Measurements from ENCODE around the gene TIGD1.

DNA sequence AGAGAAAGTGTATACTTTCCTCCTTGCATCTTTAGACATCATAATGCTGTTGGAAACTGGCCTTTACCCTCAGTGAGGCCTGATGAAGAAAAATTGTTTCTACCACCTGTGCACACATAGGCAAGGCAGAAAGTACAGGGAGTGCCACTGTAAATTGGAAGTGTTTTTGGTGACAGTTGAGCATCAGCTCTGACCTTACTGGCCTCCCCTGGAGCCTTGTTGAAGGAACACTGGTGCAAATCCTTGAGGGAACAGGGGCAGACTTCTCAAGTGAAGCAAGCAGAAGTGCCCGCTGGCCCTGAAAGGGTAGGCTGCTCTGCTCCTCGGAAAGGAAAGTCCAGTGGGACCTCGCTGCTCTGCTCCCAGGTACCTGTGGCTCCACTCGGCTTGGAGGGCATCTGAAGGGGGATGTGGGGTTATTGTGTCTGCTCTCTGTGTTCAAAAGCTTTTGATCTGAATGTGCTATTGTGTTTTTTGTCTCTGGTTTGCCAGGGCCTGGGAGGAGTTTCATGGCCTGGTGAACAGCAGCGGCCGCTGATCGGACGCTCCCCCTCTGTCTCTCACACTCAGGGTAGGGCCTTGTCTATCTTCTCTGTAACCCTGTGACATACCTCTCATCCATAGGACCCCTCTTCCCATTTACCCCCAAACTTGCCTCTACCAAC, 23.5 kb upstream of the TIGD1 start:
- TF ChIP-seq, protein P1, sequence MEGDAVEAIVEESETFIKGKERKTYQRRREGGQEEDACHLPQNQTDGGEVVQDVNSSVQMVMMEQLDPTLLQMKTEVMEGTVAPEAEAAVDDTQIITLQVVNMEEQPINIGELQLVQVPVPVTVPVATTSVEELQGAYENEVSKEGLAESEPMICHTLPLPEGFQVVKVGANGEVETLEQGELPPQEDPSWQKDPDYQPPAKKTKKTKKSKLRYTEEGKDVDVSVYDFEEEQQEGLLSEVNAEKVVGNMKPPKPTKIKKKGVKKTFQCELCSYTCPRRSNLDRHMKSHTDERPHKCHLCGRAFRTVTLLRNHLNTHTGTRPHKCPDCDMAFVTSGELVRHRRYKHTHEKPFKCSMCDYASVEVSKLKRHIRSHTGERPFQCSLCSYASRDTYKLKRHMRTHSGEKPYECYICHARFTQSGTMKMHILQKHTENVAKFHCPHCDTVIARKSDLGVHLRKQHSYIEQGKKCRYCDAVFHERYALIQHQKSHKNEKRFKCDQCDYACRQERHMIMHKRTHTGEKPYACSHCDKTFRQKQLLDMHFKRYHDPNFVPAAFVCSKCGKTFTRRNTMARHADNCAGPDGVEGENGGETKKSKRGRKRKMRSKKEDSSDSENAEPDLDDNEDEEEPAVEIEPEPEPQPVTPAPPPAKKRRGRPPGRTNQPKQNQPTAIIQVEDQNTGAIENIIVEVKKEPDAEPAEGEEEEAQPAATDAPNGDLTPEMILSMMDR (IDR thresholded peaks at IDR 0.05): no peak
- peak in 1 of 2 donors; percentile 22 for TF ChIP-seq POLR2A (IDR thresholded peaks at IDR 0.05)
